ENCODE results near the gene CRY2. TPM values are rescaled to one million over a fixed set of nuclear protein-coding genes. Genes with fewer than 3 reads are reported as not detected.
"Not testable (repeated sequence)": the region's sequence is repeated elsewhere in the genome, so short reads cannot be mapped to it uniquely, and the experiment has no call there.

Gene CRY2
- total RNA-seq, 2 experiments from 2014 or later: 12.3 to 15.7 TPM

GRCh38 chr11:45805305-45806071, 41.8 kb upstream of the CRY2 start:
- intact Hi-C loops (cut with micrococcal nuclease): no loop called here
- Mint-ChIP-seq H3K27me3 (no peaks in the 10 kb centered on the region), H3K4me1 (ENCODE audit: low read depth) (peaks cover 43% of the 10 kb centered on the region), H3K9me3 (no peaks in the 10 kb centered on the region), H3K27ac (peak overlapping the region; percentile 88), H3K4me3 (peak overlapping the region; percentile 91), H3K36me3 (ENCODE audit: low read depth) (peaks cover 11% of the 10 kb centered on the region)
- ATAC-seq (peak; percentile 38), DNase-seq (no peak)
- TF ChIP-seq CTCF (IDR thresholded peaks at IDR 0.05): no peak
- ChIA-PET CTCF (interaction anchor here (1.2 to 4.1 kb wide), 3 partner anchors 19 to 37 kb away, joined by 3 to 24 read pairs (median 22); no protein-coding TSS in a partner anchor), POLR2A (interaction anchor here (0.6 to 2.0 kb wide), 3 partner anchors 9 to 112 kb away, joined by 3 to 7 read pairs (median 4); partner anchors contain the start of gene CRY2)

- ATAC-seq (no peak), DNase-seq (no peak)
- Mint-ChIP-seq H3K4me1 (ENCODE audit: low read depth) (peaks cover 43% of the 10 kb centered on the region), H3K36me3 (ENCODE audit: low read depth) (peaks cover 11% of the 10 kb centered on the region), H3K9me3 (no peaks in the 10 kb centered on the region), H3K4me3 (peak overlapping the region; percentile 91), H3K27ac (peak overlapping the region; percentile 75), H3K27me3 (no peaks in the 10 kb centered on the region)
- intact Hi-C loops (cut with micrococcal nuclease): no loop called here
- ChIA-PET POLR2A (interaction anchor here (2.0 kb wide), 1 partner anchor 40 kb away, joined by 7 read pairs; the partner anchor contains the start of gene CRY2), CTCF (interaction anchor here (0.9 to 4.1 kb wide), 3 partner anchors 18 to 37 kb away, joined by 3 to 24 read pairs (median 3); no protein-coding TSS in a partner anchor)
- no peak for TF ChIP-seq CTCF (IDR thresholded peaks at IDR 0.05)
Observed at GRCh38 chr11:45806072-45806933, 41.0 kb upstream of the CRY2 start.

- Mint-ChIP-seq H3K27me3 (no peaks in the 10 kb centered on the region), H3K4me1 (ENCODE audit: low read depth) (peaks cover 43% of the 10 kb centered on the region), H3K4me3 (peak overlapping the region; percentile 91), H3K9me3 (no peaks in the 10 kb centered on the region), H3K36me3 (ENCODE audit: low read depth) (peaks cover 11% of the 10 kb centered on the region), H3K27ac (no peak overlapping the region)
- DNase-seq (no peak), ATAC-seq (no peak)
- ChIA-PET CTCF (interaction anchor here (0.9 to 4.1 kb wide), 3 partner anchors 17 to 36 kb away, joined by 3 to 24 read pairs (median 3); no protein-coding TSS in a partner anchor), POLR2A (no interaction called here)
- TF ChIP-seq CTCF (IDR thresholded peaks at IDR 0.05): no peak
- intact Hi-C loops (cut with micrococcal nuclease): no loop called here
Observed at GRCh38 chr11:45806937-45807791, 40.1 kb upstream of the CRY2 start.

- DNase-seq (no peak), ATAC-seq (no peak)
- Mint-ChIP-seq H3K36me3 (ENCODE audit: low read depth) (peaks cover 11% of the 10 kb centered on the region), H3K9me3 (no peaks in the 10 kb centered on the region), H3K4me3 (peak overlapping the region; percentile 91), H3K27ac (no peak overlapping the region), H3K27me3 (no peaks in the 10 kb centered on the region), H3K4me1 (ENCODE audit: low read depth) (peaks cover 44% of the 10 kb centered on the region)
- intact Hi-C loops (cut with micrococcal nuclease): no loop called here
- no peak for TF ChIP-seq CTCF (IDR thresholded peaks at IDR 0.05)
- POLR2A ChIA-PET: no interaction called here
- CTCF ChIA-PET: no interaction called here
Observed at GRCh38 chr11:45807792-45808238, 39.5 kb upstream of the CRY2 start.

- CTCF ChIA-PET; H3K27ac Mint-ChIP-seq; H3K27me3 Mint-ChIP-seq; POLR2A ChIA-PET; intact Hi-C loops (cut with micrococcal nuclease); DNase-seq; H3K4me3 Mint-ChIP-seq; ATAC-seq; H3K9me3 Mint-ChIP-seq: not testable (repeated sequence)
- H3K4me1 Mint-ChIP-seq (ENCODE audit: low read depth): peaks cover 49% of the 10 kb centered on the region
- H3K36me3 Mint-ChIP-seq (ENCODE audit: low read depth): peaks cover 11% of the 10 kb centered on the region
Observed at GRCh38 chr11:45808427-45808826, 38.8 kb upstream of the CRY2 start.

Data from activated CD8-positive, alpha-beta T cell treated with anti-CD3 and anti-CD28 coated beads for 36 hours (primary cell).